GM21423 (cell line): ENCODE data around the gene ZNF48.
"Not testable (repeated sequence)": the region's sequence is repeated elsewhere in the genome, so short reads cannot be mapped to it uniquely, and the experiment has no call there.

Experiments used
- ATAC-seq: cut with Tn5 transposase; IDR thresholded peaks from one replicate; pipeline ENCODE4 v1.9.1; 2021; ENCODE audit warnings: mild to moderate bottlenecking, moderate library complexity; ENCODE audit not compliant: unreplicated experiment

ZNF48 gene

GRCh38 chr16:30377050-30377811 lies 18.0 kb upstream of the ZNF48 start:
- no peak for ATAC-seq

DNA sequence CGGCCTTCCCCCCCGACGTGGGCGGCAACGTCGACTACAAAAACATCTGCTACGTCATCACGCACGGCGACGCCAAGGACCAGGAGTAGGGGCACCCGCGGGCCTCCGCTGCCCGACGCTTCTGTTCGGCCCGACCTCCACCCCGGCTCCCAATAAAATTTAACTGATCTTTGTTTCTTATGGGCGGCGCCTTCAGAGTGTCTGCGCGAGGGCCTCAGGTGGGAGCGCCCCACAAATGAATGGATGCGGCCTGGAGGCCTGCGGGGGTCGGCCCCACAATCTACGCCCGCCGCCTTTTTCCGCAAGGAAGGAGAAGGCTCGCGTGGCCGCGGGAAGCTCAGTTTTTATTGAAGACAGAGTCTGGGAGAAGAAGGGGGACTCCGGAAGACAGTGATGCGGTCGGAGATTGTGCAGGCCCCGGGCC lies 17.4 kb upstream of the ZNF48 start:
- ATAC-seq, result peak; percentile 29

DNA sequence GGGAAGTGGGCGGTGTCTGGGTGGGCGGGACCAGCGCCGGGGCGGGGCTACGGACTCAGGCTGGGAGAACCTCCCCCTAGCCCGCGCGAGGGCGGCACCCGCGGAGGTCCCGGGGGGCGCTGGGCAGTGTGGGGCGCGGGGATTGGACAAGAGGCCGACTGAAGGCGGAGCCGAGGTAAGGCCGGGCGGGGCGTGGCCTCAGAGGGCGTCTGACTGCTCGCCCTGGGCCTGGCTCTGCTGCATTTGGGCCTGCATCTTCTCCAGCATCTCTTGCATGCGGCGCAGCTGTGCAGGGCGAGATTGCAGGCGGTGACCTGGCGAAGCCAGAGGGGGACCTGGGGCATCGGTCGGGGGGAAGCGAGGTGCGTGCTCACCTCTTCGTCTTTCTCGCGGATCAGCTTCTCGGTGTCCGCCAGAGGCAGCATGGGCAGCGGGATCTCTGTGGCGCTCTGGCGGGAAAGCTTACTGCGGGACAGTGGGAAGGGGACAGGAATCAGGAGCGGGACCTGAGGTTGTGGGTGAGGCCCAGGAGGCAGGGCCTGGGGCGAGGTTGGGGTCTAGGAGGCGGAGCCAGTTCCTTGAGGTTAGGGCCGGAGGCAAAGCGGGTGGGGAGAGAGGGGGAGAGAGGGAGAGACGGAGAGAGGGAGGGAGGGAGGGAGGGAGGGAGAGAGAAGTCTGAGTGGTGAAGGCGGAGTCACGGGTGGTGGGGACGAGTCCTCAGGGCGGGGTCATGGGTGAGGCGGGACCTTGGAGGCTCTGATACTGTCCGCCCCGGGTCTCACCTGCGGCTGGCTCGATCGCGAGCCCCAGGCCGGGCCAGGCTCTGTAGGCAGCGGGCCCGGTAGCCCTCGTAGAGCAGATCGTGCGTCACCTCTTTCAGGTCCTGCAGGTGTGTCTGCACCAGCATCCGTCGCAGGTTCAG lies 16.7 kb upstream of the ZNF48 start:
- peak; percentile 86 for ATAC-seq

GRCh38 chr16:30379158-30379783 lies 15.9 kb upstream of the ZNF48 start:
- no peak for ATAC-seq

- no peak for ATAC-seq
These were observed 15.0 kb upstream of the ZNF48 start for GRCh38 chr16:30380072-30380802.

- no peak for ATAC-seq
These were observed 14.4 kb upstream of the ZNF48 start for GRCh38 chr16:30380803-30381208.

DNA sequence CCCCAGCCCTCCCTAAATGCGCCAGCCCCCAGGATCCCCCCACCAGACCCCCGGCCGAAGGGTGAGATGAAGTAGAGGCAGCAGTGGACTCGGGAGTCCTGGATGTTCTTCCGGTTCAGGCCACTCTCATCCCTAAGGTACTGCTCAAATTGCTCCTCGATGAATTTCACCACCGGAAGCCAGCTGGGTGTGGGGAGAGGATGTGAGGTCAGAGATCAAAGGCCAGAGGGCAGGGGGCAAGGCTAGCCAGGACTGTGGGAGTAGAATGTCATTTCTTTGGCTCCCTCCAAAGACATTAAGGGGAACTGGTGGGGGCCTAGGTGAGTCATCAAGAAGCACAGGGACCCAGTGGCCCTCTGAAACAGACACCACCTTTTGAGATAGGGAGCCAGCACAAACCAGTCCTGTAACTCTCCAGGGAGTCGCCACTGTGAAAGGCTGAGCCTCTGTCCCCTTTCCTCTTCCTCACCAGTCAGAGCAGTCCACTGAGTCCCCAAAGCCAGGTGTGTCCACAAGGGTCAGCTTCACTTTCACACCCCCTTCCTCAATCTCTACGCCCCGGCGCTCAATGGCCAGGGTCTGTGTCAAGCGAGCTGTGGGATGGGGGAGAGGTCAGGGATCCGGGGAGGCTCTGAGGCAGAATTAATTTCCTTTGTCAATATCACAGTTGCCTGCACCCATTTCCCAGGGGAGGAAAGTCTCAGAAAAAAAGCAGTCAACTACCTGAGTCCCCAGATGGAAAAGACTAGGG lies 13.8 kb upstream of the ZNF48 start:
- ATAC-seq, result no peak

GRCh38 chr16:30382111-30382881 lies 12.9 kb upstream of the ZNF48 start, which contains the start of gene SEPTIN1:
SEPTIN1 (minus strand) TSS chr16:30382561; CDS start chr16:30382542, 19 bp downstream.
- ATAC-seq, result no peak

- no peak for ATAC-seq
These were observed 11.7 kb upstream of the ZNF48 start for GRCh38 chr16:30383521-30383920.

DNA sequence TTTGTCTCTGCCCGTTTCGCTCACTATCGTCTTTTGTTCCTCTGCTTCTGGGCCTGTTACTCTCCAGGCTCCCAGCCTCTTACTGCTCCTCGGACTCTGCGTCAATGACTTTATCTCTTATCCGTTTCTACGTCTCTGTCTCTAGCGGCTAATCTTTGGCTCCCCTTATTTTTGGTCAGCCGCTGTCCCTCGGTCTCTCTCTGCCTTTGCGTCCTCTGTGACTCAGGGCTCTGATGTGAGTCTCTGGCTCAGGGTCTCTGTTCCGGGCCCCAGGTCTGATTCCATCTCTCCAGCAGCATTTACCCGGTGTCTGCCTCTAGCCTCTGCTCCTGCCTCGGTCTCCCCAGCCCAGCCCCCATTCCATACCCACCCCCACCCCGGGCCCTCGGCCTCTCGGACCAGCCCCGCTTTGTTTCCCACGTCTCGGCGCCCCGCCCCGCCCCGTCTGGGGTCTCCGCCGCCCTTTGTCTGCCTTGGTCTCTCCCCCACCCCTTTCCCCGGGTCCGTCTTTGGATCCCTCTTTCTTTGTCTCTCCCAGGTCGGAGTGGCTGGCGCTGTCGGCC lies 547 bp upstream of the ZNF48 start:
- ATAC-seq, result no peak

DNA sequence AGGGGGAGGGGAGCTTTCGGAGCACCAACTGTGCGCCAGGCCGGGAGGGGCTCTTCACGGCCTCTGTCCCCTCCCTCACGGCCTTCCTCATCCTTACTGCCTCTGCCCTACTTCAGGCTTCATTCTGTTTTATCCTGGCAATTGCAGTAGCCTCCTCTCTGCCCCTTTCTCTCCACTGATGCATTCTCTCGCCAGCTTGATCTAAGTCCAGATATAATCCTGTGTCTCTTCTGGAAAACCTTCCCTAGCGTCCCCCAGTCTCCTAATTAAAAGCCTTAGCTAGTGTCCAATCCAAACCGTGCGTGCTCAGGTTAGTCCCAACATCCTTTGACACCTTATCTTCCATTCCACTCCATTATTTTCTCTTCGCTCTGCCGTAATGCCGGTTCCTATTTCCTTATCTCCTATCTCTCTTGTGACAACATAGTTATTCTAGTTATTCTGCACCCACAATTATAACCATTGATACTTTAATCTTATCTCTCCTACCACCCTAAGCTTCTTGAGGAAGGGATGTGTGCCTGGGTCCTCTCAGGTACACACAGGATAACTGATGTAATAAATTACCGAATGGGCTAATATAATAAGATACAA lies 869 bp downstream of the ZNF48 start:
- ATAC-seq, result no peak

GRCh38 chr16:30396627-30397026 lies 1.4 kb downstream of the ZNF48 start:
- ATAC-seq, result not testable (repeated sequence)

GRCh38 chr16:30397056-30397455 lies 1.8 kb downstream of the ZNF48 start:
- no peak for ATAC-seq

GRCh38 chr16:30397776-30398660 lies 2.8 kb downstream of the ZNF48 start:
- no peak for ATAC-seq

- no peak for ATAC-seq
These were observed 3.6 kb downstream of the ZNF48 start for GRCh38 chr16:30398661-30399434.

DNA sequence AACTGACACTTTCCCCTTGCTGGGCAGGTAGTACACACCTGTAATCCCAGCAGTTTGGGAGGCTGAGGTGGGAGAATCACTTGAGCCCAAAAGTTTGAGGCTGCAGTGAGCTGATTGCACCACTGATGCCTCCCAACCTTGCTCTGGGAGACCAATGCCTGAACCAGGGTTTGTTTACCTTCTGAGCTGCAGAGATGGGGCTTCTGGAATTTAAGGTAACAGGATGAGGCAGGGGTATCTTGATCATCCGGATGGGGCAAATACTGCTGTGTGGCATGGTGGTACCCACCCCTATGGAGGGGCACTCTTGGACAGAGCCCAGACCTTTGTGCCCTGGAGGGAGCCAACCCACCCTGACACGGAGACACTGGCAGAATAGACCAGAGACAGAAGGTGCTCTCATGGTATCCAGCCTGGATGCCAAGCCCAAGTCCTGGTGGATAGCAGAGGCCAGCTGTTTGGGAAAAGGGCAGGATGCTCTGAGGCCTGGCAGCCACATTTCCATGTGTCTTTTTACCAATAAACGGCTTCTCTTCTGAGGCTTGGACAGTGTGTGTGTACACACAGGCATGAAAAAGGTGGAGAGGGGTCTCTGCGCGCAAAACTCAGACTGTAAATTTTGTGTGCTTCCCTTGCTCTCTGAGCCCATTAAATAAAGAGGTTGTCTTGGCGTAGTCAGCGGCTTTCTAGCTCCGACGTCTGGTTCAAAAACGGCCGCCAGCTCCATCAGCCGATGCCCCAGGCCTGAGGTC lies 4.4 kb downstream of the ZNF48 start:
- ATAC-seq, result no peak
